DMS 273 treated with DMSO at 0.1 percent for 48 hours (cell line): ENCODE data around the gene CAMKMT.

ENCODE experiments used
- DNase-seq: peaks from one replicate; lab custom pipeline; 2025; lab: John Stamatoyannopoulos, UW

Gene CAMKMT

GRCh38 chr2:44743473-44743872 lies 381.7 kb downstream of the CAMKMT start:
- DNase-seq, result no peak

GRCh38 chr2:44744961-44745892 lies 383.5 kb downstream of the CAMKMT start:
- DNase-seq, result no peak

DNA sequence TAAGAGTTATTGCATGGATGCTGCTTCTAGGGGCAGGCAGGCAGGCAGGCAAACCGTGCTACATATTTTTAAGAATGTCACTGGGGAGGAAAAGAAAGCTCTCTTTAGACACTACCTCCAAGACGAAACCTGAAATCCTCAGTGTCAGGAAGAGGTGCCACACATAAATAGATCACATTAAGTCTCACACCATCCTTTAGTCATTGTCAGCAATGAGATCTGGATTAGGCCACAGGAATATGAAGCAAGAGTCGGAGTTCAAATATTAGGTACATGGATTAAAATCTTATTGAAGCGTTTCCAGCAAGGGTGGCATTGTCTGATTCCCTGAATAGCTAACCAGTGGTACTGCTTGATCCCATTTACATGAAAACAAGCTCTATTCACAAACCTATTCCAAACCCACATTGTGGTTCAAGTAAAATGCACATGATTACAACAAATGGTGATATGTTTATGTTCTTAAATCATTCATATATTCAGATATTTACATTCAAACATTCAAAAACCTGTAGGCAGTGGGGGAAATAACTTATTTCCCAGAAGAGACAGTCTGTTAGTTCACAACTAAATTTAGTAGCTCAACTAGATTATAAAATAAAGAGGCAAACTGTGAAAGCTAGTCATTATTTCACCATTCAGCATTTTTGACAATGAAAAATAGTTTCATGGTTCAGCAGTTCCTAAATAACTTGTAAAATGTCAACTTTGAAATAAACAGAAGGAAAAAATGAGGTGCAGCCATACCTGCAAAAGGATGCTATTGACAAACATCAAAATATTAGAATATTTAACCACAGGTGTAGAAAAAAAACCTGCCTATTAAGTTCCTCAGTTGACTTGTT lies 384.4 kb downstream of the CAMKMT start:
- no peak for DNase-seq

- no peak for DNase-seq
Observed at GRCh38 chr2:44746856-44747615, 385.3 kb downstream of the CAMKMT start.

DNA sequence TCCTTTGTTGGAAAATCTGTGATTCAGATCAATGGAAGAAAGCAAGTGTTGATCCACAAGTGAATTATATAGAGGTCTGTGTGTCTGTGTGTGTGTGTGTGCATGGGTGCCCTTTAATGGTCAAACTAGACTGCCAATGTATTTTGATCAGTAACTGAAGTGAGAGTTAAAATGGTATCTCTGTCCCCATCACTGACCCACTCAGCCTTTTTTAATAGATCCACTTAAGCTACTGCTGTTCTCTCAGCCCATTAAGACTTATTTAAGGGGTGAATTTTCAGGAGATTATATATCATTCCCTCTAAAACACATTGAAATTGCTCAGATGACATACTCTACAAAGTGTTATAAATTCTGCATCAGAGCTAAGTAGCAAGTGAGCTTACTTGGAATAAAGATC lies 386.0 kb downstream of the CAMKMT start:
- DNase-seq, result no peak

DNA sequence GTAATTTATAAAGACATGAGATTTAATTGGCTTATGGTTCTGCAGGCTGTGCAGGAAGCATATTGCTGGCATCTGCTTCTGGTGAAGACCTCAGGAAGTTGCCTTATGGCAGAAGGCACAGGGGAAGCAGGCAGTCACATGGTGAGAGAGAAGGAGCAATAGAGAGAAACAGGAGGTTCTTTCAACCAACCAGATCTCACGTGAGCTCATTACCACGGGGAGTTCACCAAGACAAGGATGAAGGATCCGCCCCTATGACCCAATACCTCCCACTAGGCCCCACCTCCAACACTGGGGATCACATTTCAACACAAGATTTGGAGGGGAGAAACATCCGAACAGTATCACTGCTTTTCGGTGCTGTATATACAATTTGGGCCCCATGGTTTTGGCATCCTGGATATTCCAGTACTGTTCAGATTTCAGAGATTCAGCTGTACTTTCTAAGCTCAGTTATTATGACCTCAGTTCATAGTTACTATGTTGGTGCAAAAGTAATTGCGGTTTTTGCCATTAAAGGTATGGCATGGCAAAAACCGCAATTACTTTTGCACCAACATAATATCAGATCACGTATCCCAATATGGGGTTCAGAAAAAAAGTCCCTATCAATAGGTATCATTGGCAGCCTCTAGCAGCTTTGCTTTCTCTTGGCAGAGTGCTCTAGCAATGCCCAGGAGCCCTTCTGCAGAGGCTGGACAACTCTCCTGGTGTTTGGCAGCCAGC lies 390.2 kb downstream of the CAMKMT start:
- peak; percentile 14 for DNase-seq

- no peak for DNase-seq
Observed at GRCh38 chr2:44752761-44753160, 391.0 kb downstream of the CAMKMT start.

DNA sequence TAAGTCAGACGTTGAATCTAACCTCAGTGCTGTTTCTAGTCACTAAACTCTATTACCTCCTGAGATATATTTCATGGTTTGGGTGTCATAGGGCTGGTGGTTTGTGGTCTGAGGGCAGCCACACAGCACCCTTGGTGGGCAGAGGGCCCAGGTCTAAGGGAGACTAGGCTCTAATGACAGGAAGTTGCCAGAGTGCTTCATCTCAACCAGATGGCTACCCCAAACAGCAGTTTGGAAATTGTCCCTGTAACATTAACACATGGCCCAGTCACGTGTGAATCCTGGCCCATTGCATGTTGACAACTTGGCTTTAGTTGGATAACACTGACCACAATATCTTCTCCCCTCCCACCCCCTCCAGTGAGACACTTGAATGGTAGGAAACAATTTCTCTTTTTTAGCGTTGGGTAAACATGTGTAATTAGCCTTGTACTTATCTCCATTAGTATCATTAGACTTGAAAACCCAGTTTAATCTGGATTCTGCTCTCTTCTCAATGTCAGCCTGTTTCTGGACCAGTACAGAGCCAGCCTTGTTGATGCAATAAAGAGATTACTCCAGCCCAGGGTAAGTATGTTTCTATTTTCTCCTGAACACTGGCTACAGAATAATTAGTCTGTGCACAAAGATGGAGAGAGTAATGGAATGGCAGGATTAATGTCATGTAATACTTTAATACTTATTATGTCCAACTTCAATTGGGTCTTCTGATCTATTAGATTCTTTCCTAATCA lies 392.0 kb downstream of the CAMKMT start:
- peak; percentile 12 for DNase-seq

- no peak for DNase-seq
Observed at GRCh38 chr2:44758591-44758990, 396.8 kb downstream of the CAMKMT start.

- DNase-seq, result no peak
Observed at GRCh38 chr2:44759823-44760222, 398.1 kb downstream of the CAMKMT start.

DNA sequence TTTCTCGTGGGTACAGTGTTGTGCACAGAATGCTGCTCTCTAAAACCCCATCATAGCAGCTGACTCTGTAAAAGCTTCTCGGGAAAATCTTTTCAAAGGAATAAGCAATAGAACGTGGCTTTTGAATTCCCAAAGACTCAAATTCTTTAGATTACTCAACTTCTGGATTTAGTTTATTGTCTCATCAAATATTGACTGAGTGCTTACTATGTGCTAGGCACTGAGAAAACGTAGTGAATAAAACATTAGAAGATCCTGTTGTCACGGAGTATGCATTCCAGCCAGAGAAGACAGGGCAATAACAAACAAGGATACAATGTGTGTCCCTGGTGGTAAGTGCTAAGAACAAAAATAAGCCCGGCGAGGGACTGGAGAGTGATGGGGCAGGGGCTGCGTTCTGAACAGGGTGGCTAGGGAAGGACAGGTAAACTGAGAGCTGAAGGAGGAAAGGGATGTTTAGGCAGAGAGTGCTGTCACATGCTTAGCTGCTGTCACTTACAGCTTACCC lies 401.6 kb downstream of the CAMKMT start:
- DNase-seq, result no peak

- DNase-seq, result no peak
Observed at GRCh38 chr2:44766220-44766619, 404.5 kb downstream of the CAMKMT start.

GRCh38 chr2:44766777-44767176 lies 405.0 kb downstream of the CAMKMT start:
- no peak for DNase-seq

DNA sequence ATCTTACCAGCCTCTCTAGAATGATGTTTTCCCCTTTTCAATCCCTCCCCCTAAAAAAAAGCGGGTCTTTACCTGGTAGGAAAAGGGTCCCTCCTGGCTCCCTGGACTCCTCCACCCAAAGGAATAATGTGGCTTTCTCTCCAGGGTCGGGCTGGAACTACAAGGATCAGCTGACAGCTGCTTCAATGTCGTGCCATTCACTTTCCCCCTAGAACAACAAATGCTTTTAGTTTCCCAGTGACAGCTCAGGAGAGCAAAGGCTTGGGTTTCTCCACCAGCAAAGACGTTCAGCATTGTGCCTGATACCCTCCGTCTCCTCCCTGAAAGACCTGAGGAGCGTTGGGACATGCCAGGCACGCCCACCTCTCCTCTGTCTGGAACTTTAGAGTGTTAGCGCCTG lies 405.9 kb downstream of the CAMKMT start:
- DNase-seq, result no peak

- no peak for DNase-seq
Observed at GRCh38 chr2:44768438-44769236, 406.9 kb downstream of the CAMKMT start.

GRCh38 chr2:44769349-44770011 lies 407.7 kb downstream of the CAMKMT start:
- DNase-seq, result peak; percentile 59

DNA sequence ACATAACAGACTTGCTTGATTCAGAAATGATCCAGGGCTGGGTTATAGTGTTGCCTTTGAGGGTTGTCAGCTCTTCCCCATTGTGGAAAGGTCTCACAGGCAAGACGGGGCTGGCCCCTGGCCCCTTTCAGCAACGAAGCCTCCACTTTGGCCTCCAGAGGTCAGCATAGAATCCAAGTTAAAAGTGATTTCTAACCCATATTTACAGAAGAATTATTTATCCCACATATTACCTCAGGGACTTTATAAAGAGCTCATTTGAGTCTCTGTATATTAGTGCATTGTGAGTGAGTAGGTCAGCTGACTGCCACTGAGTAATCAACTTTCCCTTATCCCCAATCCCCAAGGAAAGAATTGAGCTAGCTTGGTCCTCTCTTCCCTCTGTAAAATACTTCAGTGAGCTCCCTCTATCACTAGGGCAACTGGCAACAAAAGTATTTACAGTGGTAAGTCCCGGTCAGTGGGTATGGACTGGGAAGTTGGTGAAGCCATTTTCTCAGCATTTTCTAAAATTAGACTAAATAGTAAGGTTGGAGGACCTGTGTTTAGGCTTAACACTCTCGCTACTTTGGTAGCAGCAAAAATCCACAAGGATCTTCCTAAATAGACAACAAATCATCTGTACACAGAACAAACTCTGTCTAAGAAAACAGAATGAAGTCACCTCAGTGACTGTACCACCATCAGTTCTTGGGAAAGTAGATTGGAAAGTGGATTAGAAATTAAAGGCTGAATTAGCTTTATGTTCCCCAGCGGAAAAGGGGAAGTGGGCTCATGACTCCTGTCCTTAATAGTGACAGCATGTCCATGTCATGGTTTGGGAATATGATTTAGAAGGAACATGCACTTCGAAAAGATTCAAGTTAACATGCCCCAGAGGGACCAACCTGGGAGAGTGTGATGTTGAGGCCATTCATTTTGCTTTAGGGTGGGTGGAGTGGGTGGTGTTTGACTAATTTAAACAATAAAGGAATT lies 408.8 kb downstream of the CAMKMT start:
- no peak for DNase-seq

DNA sequence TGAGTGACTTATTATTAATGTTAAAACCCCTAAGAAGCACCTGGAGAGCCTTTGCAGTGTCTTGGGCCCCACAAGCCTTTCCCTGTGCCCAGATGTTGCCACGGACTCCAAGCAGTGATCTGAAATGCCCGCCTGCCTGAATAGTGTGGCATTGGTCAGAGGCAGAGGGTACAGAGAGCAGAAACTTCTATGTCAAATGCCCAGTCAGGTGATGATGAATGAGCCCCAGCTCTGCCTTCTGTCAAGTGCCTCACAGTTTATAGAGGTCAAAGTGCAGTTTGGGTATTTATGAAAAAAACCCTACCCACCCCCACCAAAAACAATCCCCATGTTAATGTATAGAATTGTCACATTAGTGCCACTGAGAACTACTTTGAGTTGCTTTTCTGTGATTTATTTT lies 409.8 kb downstream of the CAMKMT start:
- DNase-seq, result no peak
